Mucosa of stomach (tissue), 1 donor: Measurements from ENCODE around the gene OR6X1.

Experiments
- H3K27me3 ChIP-seq: one replicate; pipeline ENCODE4 v1.7.0; 2013; ENCODE audit warnings: mild to moderate bottlenecking, low read length; ENCODE audit not compliant: control insufficient read depth, insufficient read depth
- H3K36me3 ChIP-seq: one replicate; pipeline ENCODE4 v1.7.0; 2013; ENCODE audit warnings: low read length; ENCODE audit not compliant: control insufficient read depth, insufficient read depth
- H3K4me1 ChIP-seq: one replicate; pipeline ENCODE4 v1.7.0; 2013; ENCODE audit warnings: mild to moderate bottlenecking, low read length; ENCODE audit not compliant: control insufficient read depth, insufficient read depth
- H3K4me3 ChIP-seq: one replicate; pipeline ENCODE4 v1.7.0; 2013; ENCODE audit warnings: low read length
- H3K9ac ChIP-seq: one replicate; pipeline ENCODE4 v1.7.0; 2013; ENCODE audit warnings: mild to moderate bottlenecking, low read length, moderate library complexity
- H3K9me3 ChIP-seq: one replicate; pipeline ENCODE4 v1.7.0; 2013; ENCODE audit warnings: mild to moderate bottlenecking, low read length, moderate library complexity; ENCODE audit not compliant: control insufficient read depth
- donor health status: Pancreatic carcinoma.

Gene OR6X1

DNA sequence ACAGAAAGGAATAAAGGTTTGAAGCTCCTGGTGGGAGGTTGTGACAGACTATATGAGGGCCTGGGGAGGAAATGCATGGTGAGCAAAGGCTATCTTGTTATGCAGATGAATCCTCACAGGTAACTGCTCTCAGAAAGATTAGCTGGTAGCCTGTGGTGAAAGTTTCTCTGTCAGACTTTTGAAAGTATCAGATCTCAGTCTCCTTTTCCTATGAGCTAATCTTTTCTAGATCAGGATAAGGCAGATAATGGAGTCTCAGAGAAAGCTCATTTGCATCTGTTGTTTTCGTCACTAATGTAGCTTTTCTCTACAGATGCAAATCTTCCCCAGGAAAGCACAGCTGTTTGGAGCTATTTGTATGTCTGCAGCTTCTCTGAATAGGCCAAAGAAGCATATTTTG is 21.0 kb upstream of the OR6X1 start:
- no peak overlapping the region for H3K4me3 ChIP-seq
- no peaks in the 10 kb centered on the region for H3K9me3 ChIP-seq
- no peak overlapping the region for H3K9ac ChIP-seq
- no peaks in the 10 kb centered on the region for H3K36me3 ChIP-seq
- H3K27me3 ChIP-seq: no peaks in the 10 kb centered on the region
- no peaks in the 10 kb centered on the region for H3K4me1 ChIP-seq

DNA sequence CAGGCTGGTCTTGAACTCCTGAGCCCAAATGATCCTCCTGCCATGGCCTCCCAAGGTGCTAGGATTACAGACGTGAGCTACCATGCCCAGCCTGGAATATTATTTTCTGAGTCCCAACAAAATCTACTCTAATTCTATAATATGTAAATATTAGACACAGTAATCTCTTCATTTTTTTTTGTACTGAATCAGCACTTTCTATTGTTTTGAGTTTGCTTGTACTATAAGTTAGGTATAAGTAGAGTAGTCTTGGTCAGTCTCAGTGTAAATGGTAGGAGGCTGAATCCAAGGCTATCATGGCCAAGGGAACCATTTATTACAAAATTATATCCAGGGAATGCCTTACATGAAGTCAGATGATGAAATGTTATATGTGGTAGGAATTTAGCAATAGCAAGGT is 19.6 kb upstream of the OR6X1 start:
- Histone ChIP-seq H3K36me3 (no peaks in the 10 kb centered on the region), H3K9me3 (no peaks in the 10 kb centered on the region), H3K27me3 (no peaks in the 10 kb centered on the region), H3K4me1 (no peaks in the 10 kb centered on the region), H3K9ac (no peak overlapping the region), H3K4me3 (no peak overlapping the region)

DNA sequence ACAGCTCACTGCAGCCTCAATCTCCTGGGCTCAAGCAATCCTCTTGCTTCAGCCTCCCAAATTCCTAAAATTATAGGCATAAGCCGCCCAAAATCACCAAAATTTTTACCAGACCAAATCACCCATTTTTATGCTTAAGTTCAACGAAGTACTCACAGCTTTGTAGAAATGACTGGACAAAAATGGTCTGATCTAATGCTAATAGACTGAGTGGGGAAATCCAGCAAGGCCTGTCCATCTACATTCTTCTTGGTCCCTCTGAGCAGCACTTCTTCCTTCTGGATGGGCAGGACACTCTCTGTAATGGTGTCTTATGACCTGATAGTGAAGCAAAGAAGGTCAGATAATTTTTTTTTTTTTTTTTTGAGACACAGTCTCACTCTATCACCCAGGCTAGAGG is 18.7 kb upstream of the OR6X1 start:
- Histone ChIP-seq H3K4me3 (no peak overlapping the region), H3K9ac (no peak overlapping the region), H3K9me3 (no peaks in the 10 kb centered on the region), H3K27me3 (no peaks in the 10 kb centered on the region), H3K36me3 (no peaks in the 10 kb centered on the region), H3K4me1 (no peaks in the 10 kb centered on the region)

DNA sequence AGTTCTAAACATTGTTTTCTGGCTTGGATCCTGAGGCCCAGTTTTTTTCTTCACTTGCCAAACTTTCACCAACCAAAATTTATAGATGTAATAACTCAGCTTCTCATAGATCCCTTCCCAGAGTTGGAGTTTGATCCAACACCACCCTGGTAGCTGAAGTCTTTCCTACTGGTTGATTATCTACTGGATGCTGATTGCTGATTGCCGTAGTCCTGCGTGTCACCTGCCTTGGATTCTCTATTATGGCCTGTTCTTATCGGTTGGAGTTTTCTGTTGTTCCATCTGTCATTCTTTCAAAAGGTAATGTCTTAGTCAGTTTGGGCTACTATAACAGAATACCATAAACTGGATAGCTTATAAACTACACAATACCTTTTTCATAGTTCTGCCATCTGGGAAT is 17.3 kb upstream of the OR6X1 start:
- H3K4me1 ChIP-seq: no peaks in the 10 kb centered on the region
- H3K9ac ChIP-seq: no peak overlapping the region
- H3K4me3 ChIP-seq: no peak overlapping the region
- no peaks in the 10 kb centered on the region for H3K27me3 ChIP-seq
- H3K36me3 ChIP-seq: no peaks in the 10 kb centered on the region
- no peaks in the 10 kb centered on the region for H3K9me3 ChIP-seq

DNA sequence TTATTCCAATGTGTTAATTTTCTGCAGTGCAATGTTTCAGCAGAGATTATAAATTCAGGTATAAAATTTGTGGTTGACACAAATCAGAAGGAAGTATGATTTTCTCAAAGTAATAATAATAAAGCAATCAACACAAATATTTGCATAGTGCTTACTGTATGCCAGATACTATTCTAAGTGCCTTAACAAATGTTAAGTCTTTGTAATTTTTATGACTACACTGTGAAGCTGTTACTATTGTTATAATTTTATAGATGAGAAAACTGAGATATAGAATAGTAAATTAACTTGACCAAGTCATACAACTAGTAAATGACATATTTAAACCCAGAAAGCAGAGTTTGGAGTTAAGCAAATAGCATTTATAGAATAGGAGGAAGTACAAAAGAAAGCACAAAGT is 16.4 kb upstream of the OR6X1 start:
- Histone ChIP-seq H3K4me3 (no peak overlapping the region), H3K4me1 (no peaks in the 10 kb centered on the region), H3K36me3 (no peaks in the 10 kb centered on the region), H3K9ac (no peak overlapping the region), H3K9me3 (no peaks in the 10 kb centered on the region), H3K27me3 (no peaks in the 10 kb centered on the region)

DNA sequence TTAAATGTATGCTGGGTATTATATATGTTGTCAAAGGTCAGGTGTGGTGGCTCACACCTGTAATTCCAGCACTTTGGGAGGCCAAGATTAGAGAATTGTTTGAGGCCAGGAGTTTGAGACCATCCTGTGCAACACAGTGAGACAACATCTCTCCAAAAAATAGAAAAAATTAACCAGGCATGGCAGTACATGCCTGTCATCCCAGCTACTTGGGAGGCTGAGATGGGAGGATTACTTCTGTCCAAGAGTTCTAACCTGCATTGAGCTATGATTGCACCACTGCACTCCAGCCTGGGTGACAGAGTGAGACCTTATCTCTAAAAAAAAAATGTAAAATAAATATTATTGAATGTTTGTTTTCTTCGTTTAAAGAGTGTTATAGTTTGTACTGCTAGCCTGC is 11.3 kb upstream of the OR6X1 start:
- Histone ChIP-seq H3K9ac (no peak overlapping the region), H3K9me3 (no peaks in the 10 kb centered on the region), H3K4me1 (no peaks in the 10 kb centered on the region), H3K27me3 (no peaks in the 10 kb centered on the region), H3K4me3 (no peak overlapping the region), H3K36me3 (no peaks in the 10 kb centered on the region)

DNA sequence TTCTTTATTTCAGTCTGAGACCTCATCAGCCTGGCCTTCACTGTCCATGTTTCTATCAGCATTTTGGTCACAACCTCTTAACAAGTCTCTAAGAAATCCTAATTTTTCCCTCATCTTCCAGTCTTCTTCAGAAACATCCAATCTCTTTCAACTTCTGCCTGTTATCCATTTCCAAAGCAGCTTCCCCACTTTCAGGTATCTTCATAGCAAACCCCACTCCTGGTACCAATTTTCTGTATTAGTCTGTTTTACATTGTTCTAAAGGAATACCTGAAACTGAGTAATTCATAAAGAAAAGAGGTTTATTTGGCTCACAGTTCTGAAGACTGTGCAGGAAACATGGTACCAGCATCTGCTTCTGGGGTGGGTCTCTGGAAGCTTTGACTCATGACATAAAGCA is 8.1 kb upstream of the OR6X1 start:
- Histone ChIP-seq H3K4me1 (no peaks in the 10 kb centered on the region), H3K36me3 (no peaks in the 10 kb centered on the region), H3K4me3 (no peak overlapping the region), H3K9ac (no peak overlapping the region), H3K27me3 (no peaks in the 10 kb centered on the region), H3K9me3 (no peaks in the 10 kb centered on the region)

DNA sequence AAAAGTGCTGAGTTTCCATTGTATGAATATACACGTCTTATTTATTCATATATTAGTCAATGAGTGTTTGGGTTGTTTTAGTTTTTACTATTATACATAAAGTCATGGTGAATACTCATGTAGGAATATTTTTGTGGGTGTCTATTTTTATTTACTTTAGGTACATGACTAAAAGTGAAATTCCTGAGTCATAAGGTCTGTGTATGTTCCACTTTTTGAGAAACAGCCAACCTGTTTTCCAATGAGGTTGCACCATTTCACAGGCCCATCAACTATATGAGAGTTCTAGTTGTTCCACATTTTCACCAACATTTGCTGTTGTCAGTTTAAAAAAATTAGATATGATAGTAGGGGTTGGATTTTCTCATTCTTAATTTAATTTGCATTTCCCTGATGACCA is 6.6 kb upstream of the OR6X1 start:
- no peaks in the 10 kb centered on the region for H3K36me3 ChIP-seq
- no peaks in the 10 kb centered on the region for H3K9me3 ChIP-seq
- H3K4me1 ChIP-seq: no peaks in the 10 kb centered on the region
- H3K27me3 ChIP-seq: no peaks in the 10 kb centered on the region
- H3K9ac ChIP-seq: no peak overlapping the region
- no peak overlapping the region for H3K4me3 ChIP-seq

DNA sequence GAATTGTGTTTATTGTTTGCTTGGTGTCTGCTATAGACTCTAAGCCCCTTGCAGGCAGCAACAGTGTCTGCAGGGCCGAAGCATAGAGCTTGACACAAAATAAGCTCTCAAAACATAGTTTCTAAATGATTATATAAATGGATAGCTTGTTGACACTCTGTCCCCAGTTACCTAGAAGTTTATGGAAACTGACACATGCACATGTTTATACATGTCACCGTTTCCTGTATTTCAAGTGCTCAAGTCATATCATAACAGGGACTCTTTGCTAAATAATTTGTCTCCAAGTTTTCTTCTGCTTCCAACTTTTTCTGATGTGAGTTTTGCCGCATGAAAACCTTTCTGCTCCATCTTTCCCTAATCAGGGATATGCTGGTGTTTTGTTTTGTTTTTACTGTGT is 3.7 kb upstream of the OR6X1 start:
- no peaks in the 10 kb centered on the region for H3K4me1 ChIP-seq
- H3K4me3 ChIP-seq: no peak overlapping the region
- H3K27me3 ChIP-seq: no peaks in the 10 kb centered on the region
- no peaks in the 10 kb centered on the region for H3K9me3 ChIP-seq
- no peaks in the 10 kb centered on the region for H3K36me3 ChIP-seq
- H3K9ac ChIP-seq: no peak overlapping the region

DNA sequence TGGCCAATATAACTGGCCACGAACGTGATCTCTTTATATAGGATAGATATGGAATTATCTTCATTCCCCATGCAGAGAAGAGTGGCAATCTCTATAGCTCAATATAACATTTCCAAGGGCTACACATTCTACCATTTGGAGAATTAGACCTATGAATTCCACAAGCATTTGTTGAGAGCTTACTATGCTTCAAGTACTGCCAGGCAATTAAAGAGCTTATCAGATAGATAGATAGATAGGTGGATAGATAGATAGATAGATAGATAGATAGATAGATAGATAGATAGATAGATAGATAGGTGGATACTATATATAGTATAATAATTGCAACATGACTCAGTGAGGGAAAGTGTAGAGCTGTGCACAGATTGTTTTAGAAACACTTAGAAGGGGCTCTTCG is 1.5 kb upstream of the OR6X1 start:
- Histone ChIP-seq H3K36me3 (no peaks in the 10 kb centered on the region), H3K4me1 (peaks cover 10% of the 10 kb centered on the region), H3K9ac (no peak overlapping the region), H3K9me3 (no peaks in the 10 kb centered on the region), H3K4me3 (no peak overlapping the region), H3K27me3 (no peaks in the 10 kb centered on the region)

DNA sequence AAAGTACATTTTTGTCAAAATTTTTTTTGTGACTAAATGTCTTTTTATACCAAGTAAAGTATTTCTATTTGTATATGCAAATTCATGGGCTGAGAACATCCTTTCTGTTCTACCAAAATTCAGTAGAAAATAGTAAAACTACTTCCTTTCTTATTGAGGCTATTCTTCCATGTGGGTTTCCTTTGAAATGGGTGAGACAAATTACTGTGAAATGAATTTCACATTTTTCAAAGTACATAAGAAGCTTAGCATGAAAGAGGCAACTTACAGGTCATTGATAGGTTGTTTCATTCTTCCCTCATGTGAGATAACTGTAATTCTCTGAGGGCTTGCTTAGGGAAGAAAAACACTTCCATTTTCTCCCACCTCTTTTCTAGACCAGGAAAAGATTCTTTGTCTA is 1.0 kb upstream of the OR6X1 start:
- no peaks in the 10 kb centered on the region for H3K36me3 ChIP-seq
- peaks cover 10% of the 10 kb centered on the region for H3K4me1 ChIP-seq
- H3K27me3 ChIP-seq: no peaks in the 10 kb centered on the region
- H3K9me3 ChIP-seq: no peaks in the 10 kb centered on the region
- no peak overlapping the region for H3K9ac ChIP-seq
- H3K4me3 ChIP-seq: no peak overlapping the region

DNA sequence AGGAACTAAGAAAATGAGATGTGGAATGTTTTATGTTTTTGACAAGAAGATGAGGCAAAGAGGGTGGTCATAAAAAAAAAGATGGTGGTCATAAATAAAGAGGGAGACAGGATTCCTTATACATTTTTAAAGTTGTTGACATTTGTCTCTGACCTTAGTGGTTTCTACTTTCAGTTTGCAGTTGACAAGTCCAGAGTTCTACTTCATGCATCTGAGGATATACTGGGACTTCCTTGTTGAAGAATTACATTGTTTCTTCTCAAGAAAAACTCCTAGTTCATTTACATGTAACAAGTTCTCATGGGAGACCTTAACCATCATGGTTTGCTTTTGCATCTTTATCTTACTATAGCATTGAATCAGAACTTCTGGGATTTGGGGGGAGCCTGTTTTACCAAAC is 1.2 kb downstream of the OR6X1 start:
- Histone ChIP-seq H3K4me3 (no peak overlapping the region), H3K36me3 (no peaks in the 10 kb centered on the region), H3K9ac (no peak overlapping the region), H3K27me3 (no peaks in the 10 kb centered on the region), H3K4me1 (peaks cover 10% of the 10 kb centered on the region), H3K9me3 (no peaks in the 10 kb centered on the region)

DNA sequence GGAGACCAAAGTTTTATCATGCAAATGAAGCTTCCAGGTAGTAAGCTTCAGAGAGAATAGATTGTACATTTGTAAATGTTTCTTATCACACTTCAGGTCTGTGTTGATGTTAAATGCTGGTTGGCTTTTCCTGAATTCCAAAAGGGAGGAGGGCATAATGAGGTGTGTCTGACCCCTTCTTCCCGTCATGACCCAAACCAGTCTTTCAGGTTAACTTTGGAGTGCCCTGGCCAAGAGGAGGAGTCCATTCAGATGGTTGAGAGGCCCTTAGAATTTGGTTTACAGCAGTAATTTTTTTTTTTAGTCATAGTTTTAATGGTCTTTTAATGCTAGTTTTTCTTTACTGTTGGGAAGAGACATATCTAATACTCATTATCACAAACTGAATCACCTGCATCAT is 2.5 kb downstream of the OR6X1 start:
- no peaks in the 10 kb centered on the region for H3K9me3 ChIP-seq
- no peak overlapping the region for H3K9ac ChIP-seq
- no peaks in the 10 kb centered on the region for H3K27me3 ChIP-seq
- H3K4me1 ChIP-seq: peaks cover 10% of the 10 kb centered on the region
- no peak overlapping the region for H3K4me3 ChIP-seq
- no peaks in the 10 kb centered on the region for H3K36me3 ChIP-seq
